CD14-positive monocyte (primary cell): ENCODE results near the gene VWA5B2. TPM values are rescaled to one million over a fixed set of nuclear protein-coding genes. Genes with fewer than 3 reads are reported as not detected.

Experiments
- DNase-seq, 3 donors: peaks; one replicate each; pipeline ENCODE4 v3.0.0-alpha.2; 2011 to 2022
- H2AFZ ChIP-seq: 2 replicates; pipeline ENCODE4 v1.6.0; 2012; ENCODE audit warnings: mild to moderate bottlenecking, low read depth, low read length, inconsistent platforms; ENCODE audit not compliant: insufficient read depth, poor library complexity, severe bottlenecking
- H3K27ac ChIP-seq, 2 donors: 1 replicate in 1 of 2; 2 replicates in 1 of 2; pipeline ENCODE4 v1.5.1; 2012 to 2013; ENCODE audit warnings: low read length in 2 of 2, control low read depth in 1 of 2, inconsistent platforms in 1 of 2, low read depth in 1 of 2, mild to moderate bottlenecking in 1 of 2
- H3K27me3 ChIP-seq, 2 donors: one replicate each; pipeline versions ENCODE4 v1.6.0 to v1.6.1; 2011 to 2013; ENCODE audit warnings: low read length in 2 of 2; ENCODE audit not compliant: control insufficient read depth in 2 of 2, insufficient read depth in 2 of 2
- H3K36me3 ChIP-seq, 2 donors: replicated peaks in 1 of 2; 1 replicate in 1 of 2; 2 replicates in 1 of 2; pipeline versions ENCODE4 v1.5.1 to v1.6.1; 2012 to 2013; ENCODE audit warnings: low read length in 2 of 2, control low read depth in 1 of 2, inconsistent platforms in 1 of 2, mild to moderate bottlenecking in 1 of 2; ENCODE audit not compliant: insufficient read depth in 2 of 2, control insufficient read depth in 1 of 2
- H3K4me1 ChIP-seq, 2 donors: 1 replicate in 1 of 2; 2 replicates in 1 of 2; pipeline versions ENCODE4 v1.5.1 to v1.6.1; 2012 to 2013; ENCODE audit warnings: low read length in 2 of 2, control low read depth in 1 of 2, inconsistent platforms in 1 of 2, mild to moderate bottlenecking in 1 of 2, moderate library complexity in 1 of 2; ENCODE audit not compliant: insufficient read depth in 2 of 2, control insufficient read depth in 1 of 2
- H3K4me2 ChIP-seq: replicated peaks from 2 replicates; pipeline ENCODE3; 2012; ENCODE audit warnings: low read length, moderate library complexity, mild to moderate bottlenecking; ENCODE audit not compliant: poor library complexity, severe bottlenecking; ENCODE audit errors: extremely low read depth
- H3K4me3 ChIP-seq, 3 experiments: fragments of 200-600 bp in 1 of 3; sonication (generic) in 1 of 3; replicated peaks in 1 of 3; 1 replicate in 2 of 3; 2 replicates in 1 of 3; pipeline ENCODE4 v1.5.1; 2011 to 2013; ENCODE audit warnings: low read length in 3 of 3, mild to moderate bottlenecking in 3 of 3, control low read depth in 2 of 3, low read depth in 2 of 3, inconsistent platforms in 1 of 3, moderate library complexity in 1 of 3
- H3K79me2 ChIP-seq: 2 replicates; pipeline ENCODE4 v1.6.0; 2012; ENCODE audit warnings: mild to moderate bottlenecking, control low read depth, inconsistent platforms, low read length, moderate library complexity; ENCODE audit not compliant: insufficient read depth
- H3K9ac ChIP-seq: 2 replicates; pipeline ENCODE4 v1.6.0; 2017; ENCODE audit warnings: low read length, mild to moderate bottlenecking; ENCODE audit not compliant: insufficient read depth, poor library complexity, severe bottlenecking
- H3K9me3 ChIP-seq, 2 donors: replicated peaks in 1 of 2; 1 replicate in 1 of 2; 2 replicates in 1 of 2; pipeline versions ENCODE4 v1.5.1 to v1.6.1; 2012 to 2013; ENCODE audit warnings: low read length in 2 of 2, control low read depth in 1 of 2; ENCODE audit not compliant: control insufficient read depth in 1 of 2, insufficient read depth in 1 of 2
- H4K20me1 ChIP-seq: 2 replicates; pipeline ENCODE4 v1.6.0; 2012; ENCODE audit warnings: mild to moderate bottlenecking, low read length, control low read depth, moderate library complexity; ENCODE audit not compliant: insufficient read depth
- H3K27ac Mint-ChIP-seq, 7 donors: one replicate each; pipeline ENCODE4 v1.8.0; 2020; ENCODE audit warnings: mild to moderate bottlenecking in 7 of 7, mixed read lengths in 7 of 7, moderate library complexity in 6 of 7, inconsistent platforms in 2 of 7
- H3K27me3 Mint-ChIP-seq, 3 donors: one replicate each; pipeline ENCODE4 v1.8.0; 2021 to 2022; ENCODE audit warnings: low read depth in 3 of 3, mild to moderate bottlenecking in 3 of 3, mixed read lengths in 3 of 3, moderate library complexity in 3 of 3, inconsistent platforms in 1 of 3
- H3K36me3 Mint-ChIP-seq, 2 donors: one replicate each; pipeline ENCODE4 v1.8.0; 2020; ENCODE audit warnings: mixed read lengths in 2 of 2, inconsistent platforms in 1 of 2, mild to moderate bottlenecking in 1 of 2
- H3K4me1 Mint-ChIP-seq: one replicate; pipeline ENCODE4 v1.8.0; 2020; ENCODE audit warnings: mild to moderate bottlenecking, mixed read lengths
- H3K4me3 Mint-ChIP-seq, 2 donors: one replicate each; pipeline ENCODE4 v1.8.0; 2020; ENCODE audit warnings: mild to moderate bottlenecking in 2 of 2, mixed read lengths in 2 of 2, moderate library complexity in 1 of 2
- H3K9me3 Mint-ChIP-seq, 7 donors: one replicate each; pipeline ENCODE4 v1.8.0; 2020 to 2022; ENCODE audit warnings: mixed read lengths in 7 of 7, mild to moderate bottlenecking in 6 of 7, moderate library complexity in 6 of 7, inconsistent platforms in 2 of 7
- CTCF ChIP-seq: fragments of 200-600 bp; IDR thresholded peaks from one replicate; pipeline ENCODE4 v1.8.0; 2022; ENCODE audit warnings: antibody characterized with exemption, mild to moderate bottlenecking
- WGBS: methylation state at CpG from one replicate; pipeline ENCODE4 v1.1.5; 2013; ENCODE audit warnings: missing lambda C conversion rate; ENCODE audit not compliant: insufficient coverage; 5-methylcytosine and 5-hydroxymethylcytosine counted together
- intact Hi-C, 2 donors: fragments of 100-400 bp; cut with micrococcal nuclease; formaldehyde crosslinking; loops; one replicate each; pipeline versions ENCODE4 v1.15.0 to v1.15.1; 2023
- polyA plus RNA-seq, 3 donors: library from polyadenylated mRNA; depleted of rRNA in 1 of 3; unstranded in 2 of 3; stranded (reverse) in 1 of 3; fragments of 300-500 nt in 2 of 3; fragments of >200 nt in 1 of 3; fragmentation: Illumina TruSeq in 2 of 3; gene quantifications; 1 replicate in 2 of 3; 2 replicates in 1 of 3; pipeline ENCODE4 v1.2.3, GENCODE V29; 2012 to 2021

VWA5B2 gene
- polyA plus RNA-seq, 3 donors = 0.32 TPM; not detected in 2

GRCh38 chr3:184181596-184181995 lies 47.8 kb upstream of the VWA5B2 start:
- peak overlapping the region in 2 of 7 donors; percentile 58 to 69 for H3K27ac Mint-ChIP-seq
- Histone ChIP-seq H3K4me1 (peaks cover 19 to 24% of the 10 kb centered on the region in 2 donors), H3K27ac (no peak overlapping the region), H3K4me2 (no peak overlapping the region), H2AFZ (no peak overlapping the region), H3K9me3 (no peaks in the 10 kb centered on the region), H4K20me1 (peaks cover 34% of the 10 kb centered on the region), H3K36me3 (peaks cover 73 to 78% of the 10 kb centered on the region in 2 donors), H3K4me3 (no peak overlapping the region), H3K79me2 (peaks cover 34% of the 10 kb centered on the region), H3K27me3 (no peaks in the 10 kb centered on the region), H3K9ac (no peak overlapping the region)
- H3K36me3 Mint-ChIP-seq = peaks cover 69 to 78% of the 10 kb centered on the region in 2 donors
- H3K4me3 Mint-ChIP-seq = no peak overlapping the region
- intact Hi-C loops = no loop called here
- H3K4me1 Mint-ChIP-seq = peaks cover 25% of the 10 kb centered on the region
- no peaks in the 10 kb centered on the region for H3K27me3 Mint-ChIP-seq
- H3K9me3 Mint-ChIP-seq = no peaks in the 10 kb centered on the region
- no peak for TF ChIP-seq CTCF
- no peak for DNase-seq
- 96% methylated on average over 3 of the region's 9 CpGs for WGBS

GRCh38 chr3:184183679-184184078 lies 45.7 kb upstream of the VWA5B2 start:
- intact Hi-C loops = no loop called here
- Histone ChIP-seq H3K9me3 (no peaks in the 10 kb centered on the region), H3K27ac (no peak overlapping the region), H3K4me2 (no peak overlapping the region), H3K36me3 (peaks cover 68 to 73% of the 10 kb centered on the region in 2 donors), H4K20me1 (peaks cover 34% of the 10 kb centered on the region), H3K27me3 (no peaks in the 10 kb centered on the region), H2AFZ (no peak overlapping the region), H3K79me2 (peaks cover 34% of the 10 kb centered on the region), H3K4me3 (no peak overlapping the region), H3K9ac (no peak overlapping the region), H3K4me1 (peaks cover 17 to 25% of the 10 kb centered on the region in 2 donors)
- Mint-ChIP-seq H3K27ac (no peak overlapping the region), H3K4me3 (no peak overlapping the region), H3K4me1 (peaks cover 24% of the 10 kb centered on the region), H3K9me3 (no peaks in the 10 kb centered on the region), H3K27me3 (no peaks in the 10 kb centered on the region), H3K36me3 (peaks cover 78% of the 10 kb centered on the region in 2 donors)
- 100% methylated on average over 3 of the region's 5 CpGs for WGBS
- TF ChIP-seq CTCF = no peak
- no peak for DNase-seq
